Astrocyte (in vitro differentiated cells and primary cell): Measurements from ENCODE around the gene SPON1.

ENCODE experiments used
- EZH2 ChIP-seq: IDR thresholded peaks from 2 replicates; pipeline ENCODE4 v1.6.1; 2012; ENCODE audit warnings: mild to moderate bottlenecking, low read length, inconsistent platforms; ENCODE audit not compliant: insufficient read depth
- TF ChIP-seq, protein P1 (sequence below): IDR thresholded peaks from 2 replicates; pipeline ENCODE4 v1.5.1; 2011; ENCODE audit warnings: low read depth, mild to moderate bottlenecking, inconsistent platforms, low read length, moderate library complexity; ENCODE audit not compliant: insufficient read depth

DNA sequence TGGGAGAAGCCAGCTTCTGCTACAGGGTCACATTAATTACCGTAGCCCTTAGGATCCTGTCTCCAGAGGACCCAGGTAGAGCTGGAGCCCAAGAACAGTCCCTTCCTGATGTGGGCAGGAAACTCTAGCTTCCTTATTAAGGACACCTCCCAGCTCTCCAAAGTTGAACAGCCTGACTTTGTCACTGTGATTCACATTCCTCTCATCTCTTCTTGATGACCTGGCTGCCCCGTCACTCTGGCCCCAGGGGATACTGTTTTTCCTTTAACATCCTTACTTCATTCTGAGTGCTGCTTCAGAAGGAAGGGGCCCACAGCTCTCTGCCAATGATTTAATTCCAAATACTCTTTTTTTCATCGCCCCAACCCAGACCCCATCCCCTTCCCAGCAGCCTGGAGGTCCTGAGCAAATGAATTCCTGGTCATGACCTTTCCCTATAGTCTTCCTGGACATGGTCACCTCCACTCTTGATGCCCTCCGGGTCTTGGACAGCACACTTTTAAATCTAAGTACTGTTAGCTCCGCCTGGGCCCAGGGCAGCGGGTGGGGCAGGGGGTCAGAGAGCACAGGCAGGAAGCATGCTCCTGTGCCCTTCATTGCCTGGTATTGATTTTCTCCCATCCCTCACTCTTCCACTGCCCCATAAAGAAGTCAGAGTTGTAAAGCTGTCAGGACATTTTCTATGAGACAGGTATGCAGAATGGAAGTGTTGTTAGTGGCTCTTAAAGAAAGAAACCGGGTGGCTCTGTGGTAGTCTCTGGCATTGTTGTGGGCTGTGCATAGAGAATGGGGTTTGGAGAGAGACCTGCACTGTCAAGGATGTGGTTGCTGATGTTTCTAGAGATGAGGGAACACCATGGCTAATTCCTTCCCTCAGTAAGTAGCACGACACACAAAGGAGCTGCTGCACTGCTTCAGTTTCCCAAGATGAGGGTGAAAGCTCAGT, 22.3 kb upstream of the SPON1 start:
- TF ChIP-seq, protein P1, sequence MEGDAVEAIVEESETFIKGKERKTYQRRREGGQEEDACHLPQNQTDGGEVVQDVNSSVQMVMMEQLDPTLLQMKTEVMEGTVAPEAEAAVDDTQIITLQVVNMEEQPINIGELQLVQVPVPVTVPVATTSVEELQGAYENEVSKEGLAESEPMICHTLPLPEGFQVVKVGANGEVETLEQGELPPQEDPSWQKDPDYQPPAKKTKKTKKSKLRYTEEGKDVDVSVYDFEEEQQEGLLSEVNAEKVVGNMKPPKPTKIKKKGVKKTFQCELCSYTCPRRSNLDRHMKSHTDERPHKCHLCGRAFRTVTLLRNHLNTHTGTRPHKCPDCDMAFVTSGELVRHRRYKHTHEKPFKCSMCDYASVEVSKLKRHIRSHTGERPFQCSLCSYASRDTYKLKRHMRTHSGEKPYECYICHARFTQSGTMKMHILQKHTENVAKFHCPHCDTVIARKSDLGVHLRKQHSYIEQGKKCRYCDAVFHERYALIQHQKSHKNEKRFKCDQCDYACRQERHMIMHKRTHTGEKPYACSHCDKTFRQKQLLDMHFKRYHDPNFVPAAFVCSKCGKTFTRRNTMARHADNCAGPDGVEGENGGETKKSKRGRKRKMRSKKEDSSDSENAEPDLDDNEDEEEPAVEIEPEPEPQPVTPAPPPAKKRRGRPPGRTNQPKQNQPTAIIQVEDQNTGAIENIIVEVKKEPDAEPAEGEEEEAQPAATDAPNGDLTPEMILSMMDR: no peak
- no peak for TF ChIP-seq EZH2
